Stimulated activated CD8-positive, alpha-beta memory T cell treated with anti-CD3 and anti-CD28 coated beads, Interleukin-7, amount 100 ng/mL, for 1 hour (primary cell): ENCODE measurements around the gene WDR81.
"Not testable (repeated sequence)": the region's sequence is repeated elsewhere in the genome, so short reads cannot be mapped to it uniquely, and the experiment has no call there.

ENCODE experiments used
- DNase-seq, 2 donors: peaks; one replicate each; pipeline ENCODE4 v3.0.0-alpha.2; 2020; ENCODE audit warnings: low read depth in 2 of 2

The WDR81 gene

GRCh38 chr17:1713160-1713877 is 11.2 kb upstream of the WDR81 start:
- no peak for DNase-seq

- DNase-seq: no peak
These were observed 10.6 kb upstream of the WDR81 start for GRCh38 chr17:1713878-1714426.

- no peak for DNase-seq
These were observed 10.0 kb upstream of the WDR81 start for GRCh38 chr17:1714427-1714979.

GRCh38 chr17:1714980-1715802 is 9.3 kb upstream of the WDR81 start:
- no peak for DNase-seq

GRCh38 chr17:1715803-1716075 is 8.8 kb upstream of the WDR81 start:
- DNase-seq: no peak

- DNase-seq: peak; percentile 99
These were observed 8.2 kb upstream of the WDR81 start for GRCh38 chr17:1716076-1716911.

- peak; percentile 58 to 63 for DNase-seq
These were observed 7.4 kb upstream of the WDR81 start for GRCh38 chr17:1716912-1717695.

GRCh38 chr17:1718362-1719165 is 5.9 kb upstream of the WDR81 start:
- no peak for DNase-seq

GRCh38 chr17:1720856-1721386 is 3.6 kb upstream of the WDR81 start:
- peak; percentile 39 to 57 for DNase-seq

GRCh38 chr17:1722022-1722421 is 2.5 kb upstream of the WDR81 start:
- not testable (repeated sequence) for DNase-seq

- no peak for DNase-seq
These were observed 551 bp downstream of the WDR81 start for GRCh38 chr17:1724869-1725641.

- DNase-seq: no peak
These were observed 1.4 kb downstream of the WDR81 start for GRCh38 chr17:1725642-1726511.

GRCh38 chr17:1726626-1727257 is 2.2 kb downstream of the WDR81 start:
- no peak for DNase-seq

GRCh38 chr17:1727258-1727789 is 2.8 kb downstream of the WDR81 start:
- no peak for DNase-seq

- no peak for DNase-seq
These were observed 3.5 kb downstream of the WDR81 start for GRCh38 chr17:1727876-1728630.

GRCh38 chr17:1729966-1730325 is 5.4 kb downstream of the WDR81 start:
- DNase-seq: no peak
